Ishikawa (cell line): ENCODE measurements around the gene KIAA0825.

Experiments
- CEBPB ChIP-seq: IDR thresholded peaks from 2 replicates; pipeline ENCODE4 v1.6.1; 2012
- CREB1 ChIP-seq: IDR thresholded peaks from 2 replicates; pipeline ENCODE4 v1.6.1; 2012; ENCODE audit warnings: low read depth
- EGR1 ChIP-seq: IDR thresholded peaks from 2 replicates; pipeline ENCODE4 v1.6.1; 2012
- EP300 ChIP-seq: IDR thresholded peaks from 2 replicates; pipeline ENCODE4 v1.6.1; 2012; ENCODE audit warnings: borderline replicate concordance
- FOXM1 ChIP-seq: IDR thresholded peaks from 2 replicates; pipeline ENCODE4 v1.6.1; 2012; ENCODE audit warnings: low read depth, borderline replicate concordance
- RAD21 ChIP-seq: IDR thresholded peaks from 2 replicates; pipeline ENCODE4 v1.6.1; 2012; ENCODE audit warnings: low read depth
- TAF1 ChIP-seq: IDR thresholded peaks from 2 replicates; pipeline ENCODE4 v1.6.1; 2012; ENCODE audit warnings: low read depth, mild to moderate bottlenecking
- TCF12 ChIP-seq: IDR thresholded peaks from 2 replicates; pipeline ENCODE4 v1.6.1; 2012; ENCODE audit warnings: low read depth
- USF1 ChIP-seq: IDR thresholded peaks from 2 replicates; pipeline ENCODE4 v1.6.1; 2012
- ZBTB7A ChIP-seq: IDR thresholded peaks from 2 replicates; pipeline ENCODE4 v1.6.1; 2012; ENCODE audit warnings: low read depth
- TF ChIP-seq, protein P1 (sequence below): IDR thresholded peaks from 2 replicates; pipeline ENCODE4 v1.6.1; 2012; ENCODE audit warnings: low read depth, mild to moderate bottlenecking
- TF ChIP-seq, protein P2 (sequence below): IDR thresholded peaks from 2 replicates; pipeline ENCODE4 v1.6.1; 2012

DNA sequence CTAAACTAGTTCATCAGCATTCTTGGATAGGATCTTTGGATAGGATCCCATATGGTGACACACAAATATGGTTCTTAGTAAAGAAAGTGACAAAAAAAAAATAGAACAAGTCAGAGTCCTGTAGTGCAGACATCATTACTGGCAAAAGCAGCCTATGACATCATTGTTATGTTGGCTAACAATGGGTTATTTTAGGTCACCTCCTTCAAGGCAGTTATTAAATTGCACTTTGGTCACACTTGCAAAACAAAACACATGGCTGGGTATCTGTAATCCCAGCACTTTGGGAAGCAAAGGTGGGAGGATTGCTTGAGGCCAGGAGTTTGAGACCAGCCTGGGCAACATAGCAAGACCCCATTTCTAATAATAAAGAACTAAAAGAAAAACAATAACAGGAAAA lies 185.9 kb downstream of the KIAA0825 start:
- TF ChIP-seq CREB1 (no peak), TAF1 (no peak), FOXM1 (no peak), EGR1 (no peak), USF1 (no peak), RAD21 (no peak), CEBPB (no peak), ZBTB7A (no peak), EP300 (peak; percentile 32; the same call in 1 of the 2 replicates), TCF12 (no peak)
- TF ChIP-seq, protein P1, sequence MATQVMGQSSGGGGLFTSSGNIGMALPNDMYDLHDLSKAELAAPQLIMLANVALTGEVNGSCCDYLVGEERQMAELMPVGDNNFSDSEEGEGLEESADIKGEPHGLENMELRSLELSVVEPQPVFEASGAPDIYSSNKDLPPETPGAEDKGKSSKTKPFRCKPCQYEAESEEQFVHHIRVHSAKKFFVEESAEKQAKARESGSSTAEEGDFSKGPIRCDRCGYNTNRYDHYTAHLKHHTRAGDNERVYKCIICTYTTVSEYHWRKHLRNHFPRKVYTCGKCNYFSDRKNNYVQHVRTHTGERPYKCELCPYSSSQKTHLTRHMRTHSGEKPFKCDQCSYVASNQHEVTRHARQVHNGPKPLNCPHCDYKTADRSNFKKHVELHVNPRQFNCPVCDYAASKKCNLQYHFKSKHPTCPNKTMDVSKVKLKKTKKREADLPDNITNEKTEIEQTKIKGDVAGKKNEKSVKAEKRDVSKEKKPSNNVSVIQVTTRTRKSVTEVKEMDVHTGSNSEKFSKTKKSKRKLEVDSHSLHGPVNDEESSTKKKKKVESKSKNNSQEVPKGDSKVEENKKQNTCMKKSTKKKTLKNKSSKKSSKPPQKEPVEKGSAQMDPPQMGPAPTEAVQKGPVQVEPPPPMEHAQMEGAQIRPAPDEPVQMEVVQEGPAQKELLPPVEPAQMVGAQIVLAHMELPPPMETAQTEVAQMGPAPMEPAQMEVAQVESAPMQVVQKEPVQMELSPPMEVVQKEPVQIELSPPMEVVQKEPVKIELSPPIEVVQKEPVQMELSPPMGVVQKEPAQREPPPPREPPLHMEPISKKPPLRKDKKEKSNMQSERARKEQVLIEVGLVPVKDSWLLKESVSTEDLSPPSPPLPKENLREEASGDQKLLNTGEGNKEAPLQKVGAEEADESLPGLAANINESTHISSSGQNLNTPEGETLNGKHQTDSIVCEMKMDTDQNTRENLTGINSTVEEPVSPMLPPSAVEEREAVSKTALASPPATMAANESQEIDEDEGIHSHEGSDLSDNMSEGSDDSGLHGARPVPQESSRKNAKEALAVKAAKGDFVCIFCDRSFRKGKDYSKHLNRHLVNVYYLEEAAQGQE, result no peak
- TF ChIP-seq, protein P2, sequence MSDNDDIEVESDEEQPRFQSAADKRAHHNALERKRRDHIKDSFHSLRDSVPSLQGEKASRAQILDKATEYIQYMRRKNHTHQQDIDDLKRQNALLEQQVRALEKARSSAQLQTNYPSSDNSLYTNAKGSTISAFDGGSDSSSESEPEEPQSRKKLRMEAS, result no peak
